K562 (cell line): ENCODE measurements around the gene KBTBD4. TPM values are rescaled to one million over a fixed set of nuclear protein-coding genes. Genes with fewer than 3 reads are reported as not detected.

Source experiments
- GABPA ChIP-seq: fragments of 200-800 bp; sonication (Bioruptor generic); conservative IDR thresholded peaks from 2 replicates; pipeline ENCODE4 v1.6.1; 2016; ENCODE audit warnings: low read depth, missing genetic modification characterization, missing compliant biosample characterization
- HDAC8 ChIP-seq: fragments of 450-650 bp; IDR thresholded peaks from 2 replicates; pipeline ENCODE4 v1.6.1; 2016; ENCODE audit warnings: mild to moderate bottlenecking, missing genetic modification characterization, moderate library complexity, missing compliant biosample characterization
- NCOA6 ChIP-seq: fragments of 450-650 bp; IDR thresholded peaks from 2 replicates; pipeline ENCODE4 v1.6.1; 2017; ENCODE audit warnings: mild to moderate bottlenecking
- ZNF197 ChIP-seq: fragments of 200-800 bp; sonication (Bioruptor generic); IDR thresholded peaks from 2 replicates; pipeline ENCODE4 v1.6.1; 2016; ENCODE audit warnings: low read depth, missing genetic modification characterization, missing compliant biosample characterization
- ZNF282 ChIP-seq: sonication (generic); formaldehyde crosslinking; IDR thresholded peaks from 2 replicates; pipeline ENCODE4 v1.8.1; 2023; ENCODE audit warnings: missing genetic modification reagents
- ZNF589 ChIP-seq: fragments of 200-800 bp; sonication (Bioruptor generic); IDR thresholded peaks from 2 replicates; pipeline ENCODE4 v1.6.1; 2016; ENCODE audit warnings: low read depth, missing genetic modification characterization, missing compliant biosample characterization
- ZNF830 ChIP-seq: fragments of 250-450 bp; sonication (Bioruptor Pico); IDR thresholded peaks from 2 replicates; pipeline ENCODE4 v1.5.0; 2021; ENCODE audit warnings: mild to moderate bottlenecking
- ZSCAN29 ChIP-seq: fragments of 450-650 bp; IDR thresholded peaks from 2 replicates; pipeline ENCODE4 v1.6.1; 2017
- polyA plus RNA-seq, 8 experiments: library from polyadenylated mRNA; depleted of rRNA in 4 of 8; stranded (reverse) in 5 of 8; unstranded in 3 of 8; fragments of >200 nt; fragmentation: Nextera tagmentation in 2 of 8; fragmentation: Illumina TruSeq in 1 of 8; extraction: Ambion mirVana in 2 of 8; extraction: Trizol in 1 of 8; gene quantifications; 2 replicates each; pipeline versions ENCODE4 v1.2.1 to v1.2.3, GENCODE V29; 2011 to 2014; ENCODE audit warnings: inconsistent platforms in 1 of 8, missing spikeins in 1 of 8
- total RNA-seq, 7 experiments: library from RNA; depleted of rRNA in 6 of 7; stranded (reverse); fragments of >200 nt in 6 of 7; fragmentation: Illumina TruSeq in 2 of 7; extraction: Trizol in 2 of 7; gene quantifications; 2 replicates each; pipeline versions ENCODE4 v1.2.1 to v1.2.3, GENCODE V29; 2011 to 2021; ENCODE audit warnings: low replicate concordance in 1 of 7
- TF ChIP-seq, protein P1 (sequence below): fragments of 200-800 bp; sonication (Bioruptor generic); IDR thresholded peaks from 2 replicates; pipeline ENCODE4 v1.6.1; 2016; ENCODE audit warnings: missing genetic modification characterization, missing compliant biosample characterization
- TF ChIP-seq, protein P2 (sequence below): sonication (generic); formaldehyde crosslinking; IDR thresholded peaks from 2 replicates; pipeline ENCODE4 v1.8.1; 2023; ENCODE audit warnings: mild to moderate bottlenecking, missing genetic modification reagents
- TF ChIP-seq, protein P3 (sequence below): fragments of 450-650 bp; IDR thresholded peaks from 2 replicates; pipeline ENCODE4 v1.6.1; 2016; ENCODE audit warnings: borderline replicate concordance
- TF ChIP-seq, protein P4 (sequence below): sonication (generic); formaldehyde crosslinking; IDR thresholded peaks from 2 replicates; pipeline ENCODE4 v1.8.0; 2022; ENCODE audit warnings: mild to moderate bottlenecking, low read depth, missing genetic modification reagents
- TF ChIP-seq, protein P5 (sequence below), 3 experiments: fragments of 200-800 bp in 1 of 3; fragments of 250-450 bp in 1 of 3; fragments of 450-650 bp in 1 of 3; sonication (Bioruptor Pico) in 1 of 3; sonication (Bioruptor generic) in 1 of 3; formaldehyde crosslinking in 1 of 3; IDR thresholded peaks; 2 replicates each; pipeline versions ENCODE4 v1.6.1 to v1.8.0; 2016 to 2022; ENCODE audit warnings: mild to moderate bottlenecking in 2 of 3, missing genetic modification characterization in 2 of 3, missing compliant biosample characterization in 1 of 3, moderate library complexity in 1 of 3

KBTBD4 gene
- total and polyA plus RNA-seq, 9 of the 15 experiments (the other 6 are each of a cell fraction or from before 2014, with no cell fraction given) = 7.0 to 33.9 (median 13.3) TPM

DNA sequence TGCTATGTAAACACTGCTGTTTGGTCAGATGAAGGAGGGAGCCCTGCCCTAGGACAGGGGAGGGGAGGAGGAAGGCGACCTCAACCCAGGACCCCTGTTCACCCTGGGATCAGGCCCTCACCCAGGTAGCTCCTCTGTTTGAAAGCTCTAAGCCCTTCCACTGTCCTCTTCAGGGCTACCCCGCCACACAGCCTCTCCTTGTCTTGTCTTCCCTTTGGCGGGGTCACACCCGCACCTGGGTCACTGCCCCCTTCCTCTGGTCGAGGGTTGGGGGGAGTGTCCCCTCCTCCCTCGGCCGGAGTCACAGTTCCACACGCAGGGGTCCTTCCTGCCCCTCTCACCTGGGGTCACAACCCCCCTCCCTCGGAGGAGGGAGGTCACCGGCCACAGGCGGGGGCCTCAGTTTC is 13.8 kb downstream of the KBTBD4 start (continued):
- no peak for TF ChIP-seq NCOA6
- TF ChIP-seq ZNF589 (CRISPR knock-in tag) = 0 out of 2 replicates have a peak, but pooled peaks have one; percentile 42
- no peak for TF ChIP-seq ZSCAN29
- TF ChIP-seq, protein P1, sequence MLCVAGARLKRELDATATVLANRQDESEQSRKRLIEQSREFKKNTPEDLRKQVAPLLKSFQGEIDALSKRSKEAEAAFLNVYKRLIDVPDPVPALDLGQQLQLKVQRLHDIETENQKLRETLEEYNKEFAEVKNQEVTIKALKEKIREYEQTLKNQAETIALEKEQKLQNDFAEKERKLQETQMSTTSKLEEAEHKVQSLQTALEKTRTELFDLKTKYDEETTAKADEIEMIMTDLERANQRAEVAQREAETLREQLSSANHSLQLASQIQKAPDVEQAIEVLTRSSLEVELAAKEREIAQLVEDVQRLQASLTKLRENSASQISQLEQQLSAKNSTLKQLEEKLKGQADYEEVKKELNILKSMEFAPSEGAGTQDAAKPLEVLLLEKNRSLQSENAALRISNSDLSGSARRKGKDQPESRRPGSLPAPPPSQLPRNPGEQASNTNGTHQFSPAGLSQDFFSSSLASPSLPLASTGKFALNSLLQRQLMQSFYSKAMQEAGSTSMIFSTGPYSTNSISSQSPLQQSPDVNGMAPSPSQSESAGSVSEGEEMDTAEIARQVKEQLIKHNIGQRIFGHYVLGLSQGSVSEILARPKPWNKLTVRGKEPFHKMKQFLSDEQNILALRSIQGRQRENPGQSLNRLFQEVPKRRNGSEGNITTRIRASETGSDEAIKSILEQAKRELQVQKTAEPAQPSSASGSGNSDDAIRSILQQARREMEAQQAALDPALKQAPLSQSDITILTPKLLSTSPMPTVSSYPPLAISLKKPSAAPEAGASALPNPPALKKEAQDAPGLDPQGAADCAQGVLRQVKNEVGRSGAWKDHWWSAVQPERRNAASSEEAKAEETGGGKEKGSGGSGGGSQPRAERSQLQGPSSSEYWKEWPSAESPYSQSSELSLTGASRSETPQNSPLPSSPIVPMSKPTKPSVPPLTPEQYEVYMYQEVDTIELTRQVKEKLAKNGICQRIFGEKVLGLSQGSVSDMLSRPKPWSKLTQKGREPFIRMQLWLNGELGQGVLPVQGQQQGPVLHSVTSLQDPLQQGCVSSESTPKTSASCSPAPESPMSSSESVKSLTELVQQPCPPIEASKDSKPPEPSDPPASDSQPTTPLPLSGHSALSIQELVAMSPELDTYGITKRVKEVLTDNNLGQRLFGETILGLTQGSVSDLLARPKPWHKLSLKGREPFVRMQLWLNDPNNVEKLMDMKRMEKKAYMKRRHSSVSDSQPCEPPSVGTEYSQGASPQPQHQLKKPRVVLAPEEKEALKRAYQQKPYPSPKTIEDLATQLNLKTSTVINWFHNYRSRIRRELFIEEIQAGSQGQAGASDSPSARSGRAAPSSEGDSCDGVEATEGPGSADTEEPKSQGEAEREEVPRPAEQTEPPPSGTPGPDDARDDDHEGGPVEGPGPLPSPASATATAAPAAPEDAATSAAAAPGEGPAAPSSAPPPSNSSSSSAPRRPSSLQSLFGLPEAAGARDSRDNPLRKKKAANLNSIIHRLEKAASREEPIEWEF (CRISPR knock-in tag) = peak; percentile 86; the same call in 1 of the 2 replicates
- TF ChIP-seq, protein P2, sequence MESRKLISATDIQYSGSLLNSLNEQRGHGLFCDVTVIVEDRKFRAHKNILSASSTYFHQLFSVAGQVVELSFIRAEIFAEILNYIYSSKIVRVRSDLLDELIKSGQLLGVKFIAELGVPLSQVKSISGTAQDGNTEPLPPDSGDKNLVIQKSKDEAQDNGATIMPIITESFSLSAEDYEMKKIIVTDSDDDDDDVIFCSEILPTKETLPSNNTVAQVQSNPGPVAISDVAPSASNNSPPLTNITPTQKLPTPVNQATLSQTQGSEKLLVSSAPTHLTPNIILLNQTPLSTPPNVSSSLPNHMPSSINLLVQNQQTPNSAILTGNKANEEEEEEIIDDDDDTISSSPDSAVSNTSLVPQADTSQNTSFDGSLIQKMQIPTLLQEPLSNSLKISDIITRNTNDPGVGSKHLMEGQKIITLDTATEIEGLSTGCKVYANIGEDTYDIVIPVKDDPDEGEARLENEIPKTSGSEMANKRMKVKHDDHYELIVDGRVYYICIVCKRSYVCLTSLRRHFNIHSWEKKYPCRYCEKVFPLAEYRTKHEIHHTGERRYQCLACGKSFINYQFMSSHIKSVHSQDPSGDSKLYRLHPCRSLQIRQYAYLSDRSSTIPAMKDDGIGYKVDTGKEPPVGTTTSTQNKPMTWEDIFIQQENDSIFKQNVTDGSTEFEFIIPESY (CRISPR knock-in tag) = no peak
- TF ChIP-seq, protein P3, sequence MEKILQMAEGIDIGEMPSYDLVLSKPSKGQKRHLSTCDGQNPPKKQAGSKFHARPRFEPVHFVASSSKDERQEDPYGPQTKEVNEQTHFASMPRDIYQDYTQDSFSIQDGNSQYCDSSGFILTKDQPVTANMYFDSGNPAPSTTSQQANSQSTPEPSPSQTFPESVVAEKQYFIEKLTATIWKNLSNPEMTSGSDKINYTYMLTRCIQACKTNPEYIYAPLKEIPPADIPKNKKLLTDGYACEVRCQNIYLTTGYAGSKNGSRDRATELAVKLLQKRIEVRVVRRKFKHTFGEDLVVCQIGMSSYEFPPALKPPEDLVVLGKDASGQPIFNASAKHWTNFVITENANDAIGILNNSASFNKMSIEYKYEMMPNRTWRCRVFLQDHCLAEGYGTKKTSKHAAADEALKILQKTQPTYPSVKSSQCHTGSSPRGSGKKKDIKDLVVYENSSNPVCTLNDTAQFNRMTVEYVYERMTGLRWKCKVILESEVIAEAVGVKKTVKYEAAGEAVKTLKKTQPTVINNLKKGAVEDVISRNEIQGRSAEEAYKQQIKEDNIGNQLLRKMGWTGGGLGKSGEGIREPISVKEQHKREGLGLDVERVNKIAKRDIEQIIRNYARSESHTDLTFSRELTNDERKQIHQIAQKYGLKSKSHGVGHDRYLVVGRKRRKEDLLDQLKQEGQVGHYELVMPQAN = peak; percentile 69; the same call in 1 of the 2 replicates
- no peak for TF ChIP-seq ZNF282 (CRISPR knock-in tag)
- TF ChIP-seq ZNF830 = no peak
- TF ChIP-seq, protein P4, sequence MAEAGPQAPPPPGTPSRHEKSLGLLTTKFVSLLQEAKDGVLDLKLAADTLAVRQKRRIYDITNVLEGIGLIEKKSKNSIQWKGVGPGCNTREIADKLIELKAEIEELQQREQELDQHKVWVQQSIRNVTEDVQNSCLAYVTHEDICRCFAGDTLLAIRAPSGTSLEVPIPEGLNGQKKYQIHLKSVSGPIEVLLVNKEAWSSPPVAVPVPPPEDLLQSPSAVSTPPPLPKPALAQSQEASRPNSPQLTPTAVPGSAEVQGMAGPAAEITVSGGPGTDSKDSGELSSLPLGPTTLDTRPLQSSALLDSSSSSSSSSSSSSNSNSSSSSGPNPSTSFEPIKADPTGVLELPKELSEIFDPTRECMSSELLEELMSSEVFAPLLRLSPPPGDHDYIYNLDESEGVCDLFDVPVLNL = no peak
- no peak for TF ChIP-seq ZNF197 (CRISPR knock-in tag)
- peak; percentile 88; the same call in 1 of the 2 replicates for TF ChIP-seq HDAC8 (tag)
- TF ChIP-seq, protein P5, sequence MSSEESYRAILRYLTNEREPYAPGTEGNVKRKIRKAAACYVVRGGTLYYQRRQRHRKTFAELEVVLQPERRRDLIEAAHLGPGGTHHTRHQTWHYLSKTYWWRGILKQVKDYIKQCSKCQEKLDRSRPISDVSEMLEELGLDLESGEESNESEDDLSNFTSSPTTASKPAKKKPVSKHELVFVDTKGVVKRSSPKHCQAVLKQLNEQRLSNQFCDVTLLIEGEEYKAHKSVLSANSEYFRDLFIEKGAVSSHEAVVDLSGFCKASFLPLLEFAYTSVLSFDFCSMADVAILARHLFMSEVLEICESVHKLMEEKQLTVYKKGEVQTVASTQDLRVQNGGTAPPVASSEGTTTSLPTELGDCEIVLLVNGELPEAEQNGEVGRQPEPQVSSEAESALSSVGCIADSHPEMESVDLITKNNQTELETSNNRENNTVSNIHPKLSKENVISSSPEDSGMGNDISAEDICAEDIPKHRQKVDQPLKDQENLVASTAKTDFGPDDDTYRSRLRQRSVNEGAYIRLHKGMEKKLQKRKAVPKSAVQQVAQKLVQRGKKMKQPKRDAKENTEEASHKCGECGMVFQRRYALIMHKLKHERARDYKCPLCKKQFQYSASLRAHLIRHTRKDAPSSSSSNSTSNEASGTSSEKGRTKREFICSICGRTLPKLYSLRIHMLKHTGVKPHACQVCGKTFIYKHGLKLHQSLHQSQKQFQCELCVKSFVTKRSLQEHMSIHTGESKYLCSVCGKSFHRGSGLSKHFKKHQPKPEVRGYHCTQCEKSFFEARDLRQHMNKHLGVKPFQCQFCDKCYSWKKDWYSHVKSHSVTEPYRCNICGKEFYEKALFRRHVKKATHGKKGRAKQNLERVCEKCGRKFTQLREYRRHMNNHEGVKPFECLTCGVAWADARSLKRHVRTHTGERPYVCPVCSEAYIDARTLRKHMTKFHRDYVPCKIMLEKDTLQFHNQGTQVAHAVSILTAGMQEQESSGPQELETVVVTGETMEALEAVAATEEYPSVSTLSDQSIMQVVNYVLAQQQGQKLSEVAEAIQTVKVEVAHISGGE (CRISPR knock-in tag; IDR thresholded peaks at IDR 0.05) = 0 out of 6 replicates have a peak, but pooled peaks of 1 of the 3 experiments have one; percentile 51
- TF ChIP-seq GABPA (tag) = no peak
